Inferior parietal cortex (tissue), 1 donor: ENCODE results near the gene KRTAP10-7.
"Not testable (repeated sequence)": the region's sequence is repeated elsewhere in the genome, so short reads cannot be mapped to it uniquely, and the experiment has no call there.

ENCODE experiments used
- DNase-seq: peaks from one replicate; pipeline ENCODE4 v3.0.0-alpha.2; 2016; ENCODE audit errors: extremely low spot score

The KRTAP10-7 gene

GRCh38 chr21:44600118-44600978, at the start of gene KRTAP10-7:
KRTAP10-7 (plus strand) TSS chr21:44600597; CDS start chr21:44600622, 25 bp downstream.
- DNase-seq, result not testable (repeated sequence)

DNA sequence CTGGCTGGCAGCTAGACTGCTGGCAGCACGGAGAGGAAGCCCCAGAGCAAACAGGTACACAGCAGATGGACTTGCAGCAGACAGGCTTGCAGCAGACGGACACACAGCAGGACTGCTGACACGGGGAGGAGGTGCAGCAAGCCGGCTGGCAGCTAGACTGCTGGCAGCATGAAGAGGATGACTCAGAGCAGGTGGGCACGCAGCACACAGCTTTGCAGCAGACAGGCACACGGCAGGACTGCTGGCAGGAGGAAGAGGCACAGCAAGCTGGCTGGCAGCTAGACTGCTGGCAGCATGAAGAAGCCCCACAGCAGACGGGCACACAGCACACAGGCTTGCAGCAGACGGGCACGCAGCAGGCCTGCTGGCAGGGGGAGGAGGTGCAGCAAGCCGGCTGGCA, 49.6 kb upstream of the KRTAP10-7 start:
- DNase-seq, result no peak

- DNase-seq, result no peak
Measured at GRCh38 chr21:44551340-44551961, 48.9 kb upstream of the KRTAP10-7 start, which contains the start of gene KRTAP10-2. KRTAP10-2 (minus strand) TSS chr21:44551505; CDS start chr21:44551458, 47 bp downstream.

GRCh38 chr21:44552136-44552535, 48.3 kb upstream of the KRTAP10-7 start:
- DNase-seq, result no peak

DNA sequence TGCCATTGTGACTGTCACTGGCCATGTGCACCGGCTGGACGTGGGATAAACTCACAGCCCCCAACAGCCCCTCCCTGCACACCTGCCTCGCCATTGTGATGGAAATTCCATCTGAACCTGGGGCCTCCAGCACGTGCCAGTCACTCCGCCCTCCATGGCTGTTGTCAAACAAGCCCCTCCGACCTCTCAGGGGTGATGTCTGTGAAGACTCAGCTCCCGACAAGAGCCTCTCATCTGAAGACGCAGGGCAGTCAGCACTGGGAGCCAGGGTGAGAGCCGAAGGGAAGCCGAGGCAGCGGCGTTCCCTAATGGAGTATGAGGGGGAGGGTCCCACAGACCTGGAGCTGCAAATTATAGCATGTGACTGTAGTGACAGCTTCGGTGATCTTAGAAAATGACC, 47.7 kb upstream of the KRTAP10-7 start:
- no peak for DNase-seq

DNA sequence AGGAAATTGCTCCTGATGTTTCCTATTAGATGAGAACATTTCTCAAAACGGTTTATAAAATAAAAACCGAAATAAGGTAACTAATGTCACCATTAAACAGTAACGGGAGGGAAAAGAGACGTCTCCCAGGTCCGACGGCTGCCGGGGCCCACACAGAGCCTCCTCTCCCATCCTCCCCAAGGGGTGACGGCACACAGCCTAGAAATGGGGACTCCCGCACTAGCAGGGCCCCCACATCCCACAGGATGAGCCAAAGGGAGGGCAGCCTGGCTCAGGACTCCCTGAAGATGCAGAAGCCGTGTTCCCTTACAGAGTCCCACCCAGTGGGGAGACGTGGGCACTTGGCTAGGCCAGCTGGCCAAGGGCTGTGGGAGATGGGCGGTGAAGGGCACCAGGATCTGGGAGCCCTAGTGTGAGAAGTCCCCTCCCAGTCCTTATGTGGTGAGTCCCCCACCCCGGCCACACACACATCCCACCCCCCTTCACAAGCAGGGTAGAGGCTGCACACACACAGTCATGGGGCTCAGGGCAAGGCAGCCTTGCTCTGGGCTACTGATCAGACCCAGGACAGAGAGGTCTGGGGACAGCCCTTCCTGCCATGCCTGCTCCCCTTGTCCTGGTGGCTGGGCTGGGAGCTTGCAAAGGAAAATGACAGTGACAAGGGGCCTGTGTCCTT, 45.1 kb upstream of the KRTAP10-7 start:
- no peak for DNase-seq

GRCh38 chr21:44556879-44557278, 43.5 kb upstream of the KRTAP10-7 start:
- DNase-seq, result no peak

GRCh38 chr21:44557491-44558328, 42.7 kb upstream of the KRTAP10-7 start:
- no peak for DNase-seq

- not testable (repeated sequence) for DNase-seq
Measured at GRCh38 chr21:44558329-44558675, 42.1 kb upstream of the KRTAP10-7 start.

DNA sequence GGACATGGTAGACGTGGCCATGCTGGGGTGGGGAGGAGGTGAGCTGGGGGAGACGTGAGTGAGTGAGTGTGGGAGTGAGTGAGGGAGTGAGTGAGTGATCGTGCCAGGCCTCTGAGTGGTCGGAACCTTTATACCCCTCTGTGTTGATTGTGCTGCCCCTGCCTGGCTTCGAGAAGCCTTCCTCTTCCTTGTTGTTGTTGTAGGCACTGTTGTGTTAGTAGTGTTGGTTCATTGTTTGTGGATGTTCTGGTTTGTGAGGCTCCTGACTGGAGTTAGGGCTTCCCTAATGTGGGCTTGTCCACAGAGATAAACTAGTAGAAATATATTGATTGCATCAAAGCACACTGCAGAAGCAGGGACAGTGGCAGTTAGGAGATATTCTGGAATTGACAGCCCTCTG, 41.7 kb upstream of the KRTAP10-7 start, which contains the start of gene KRTAP10-3:
Gene KRTAP10-3 (minus strand): TSS at position 101 of the 400 bp plus-strand sequence. CDS start 80 bp downstream, at position 21.
- no peak for DNase-seq

DNA sequence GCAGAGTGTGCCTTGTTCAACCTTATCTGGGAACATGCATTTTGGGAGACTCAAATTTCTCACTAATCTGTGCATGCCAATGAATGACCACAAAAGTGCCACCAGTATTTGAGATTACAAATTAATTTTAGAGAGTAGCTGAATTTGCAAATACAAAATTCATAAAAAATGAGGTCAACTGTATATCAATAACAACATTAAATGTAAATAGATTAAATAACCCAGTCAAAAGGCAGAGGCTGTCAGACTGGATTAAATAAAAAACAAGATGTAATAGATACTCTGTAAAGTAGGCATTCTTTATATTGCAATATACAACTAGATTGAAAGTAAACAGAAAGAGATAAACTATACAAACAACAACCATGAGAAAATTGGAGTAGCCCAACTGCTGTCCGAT, 36.3 kb upstream of the KRTAP10-7 start:
- DNase-seq, result no peak

GRCh38 chr21:44564886-44565598, 35.4 kb upstream of the KRTAP10-7 start:
- no peak for DNase-seq

DNA sequence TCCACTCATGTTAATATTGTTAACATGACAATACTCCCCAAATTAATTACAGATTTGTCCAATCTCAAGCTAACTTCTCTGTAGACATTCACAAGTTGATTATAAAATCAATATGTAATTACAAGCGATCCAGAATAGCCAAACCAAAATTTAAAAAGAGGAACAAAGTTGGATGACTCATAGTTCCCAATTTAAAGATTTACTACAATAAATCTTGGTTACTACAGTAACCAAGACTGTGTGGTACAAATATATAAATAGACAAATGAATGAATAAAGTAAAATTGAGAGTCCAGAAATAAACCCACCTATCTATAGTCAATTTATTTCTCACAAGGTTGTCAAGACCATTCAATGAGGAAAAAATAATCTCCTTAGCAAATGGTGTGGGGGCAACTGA, 34.0 kb upstream of the KRTAP10-7 start:
- no peak for DNase-seq

DNA sequence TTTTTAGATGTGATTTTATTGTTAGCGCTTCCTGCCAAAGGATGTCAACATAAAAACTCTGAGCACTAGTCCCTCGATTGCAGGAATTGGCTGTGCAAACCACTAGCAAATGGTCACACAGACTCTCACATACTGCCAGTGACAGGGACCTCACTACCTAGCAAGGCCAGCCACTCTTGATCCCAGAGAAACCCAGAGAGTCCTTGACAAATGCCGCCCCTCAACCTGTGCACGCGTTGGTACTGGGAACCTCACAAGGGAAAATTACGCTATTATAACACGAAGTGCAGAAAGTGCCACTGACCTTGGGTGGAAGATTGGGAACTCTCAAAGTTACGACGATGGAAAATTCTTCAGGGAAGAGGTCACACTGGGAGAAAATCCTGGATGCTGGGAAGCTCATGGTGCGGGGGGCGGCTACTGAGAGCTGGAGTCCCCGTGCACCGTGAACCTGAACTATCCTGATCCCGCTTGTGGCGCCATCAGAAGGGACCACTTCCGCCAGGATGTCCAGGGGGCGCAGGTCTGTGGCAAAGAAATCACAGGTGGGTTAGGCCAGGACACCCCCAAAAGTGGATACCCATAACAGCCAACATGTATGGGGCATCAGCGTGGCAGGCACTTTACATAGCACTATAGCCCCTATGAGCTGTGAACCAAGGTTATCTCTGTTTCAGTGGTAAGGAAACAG, 32.8 kb upstream of the KRTAP10-7 start:
- no peak for DNase-seq

DNA sequence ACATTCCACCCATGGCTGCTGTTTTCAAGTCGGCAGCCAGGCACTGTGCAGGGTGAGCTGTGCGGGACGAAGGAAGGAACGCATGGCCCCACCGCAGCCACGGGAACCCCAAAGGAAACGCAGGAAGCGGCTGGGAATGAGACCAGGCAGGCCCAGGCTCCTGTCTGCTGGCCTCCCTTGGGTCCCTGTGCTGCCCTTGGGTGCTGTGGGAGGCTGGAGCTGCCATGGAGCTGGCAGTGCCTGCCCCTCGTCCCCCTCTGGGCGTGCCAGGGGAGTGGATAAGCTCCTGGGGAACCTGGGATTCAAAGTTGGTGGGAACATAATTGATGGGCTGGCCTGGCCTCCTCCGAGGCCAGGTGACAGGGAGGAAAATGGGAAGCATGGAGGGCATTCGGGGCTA, 32.1 kb upstream of the KRTAP10-7 start:
- no peak for DNase-seq

GRCh38 chr21:44568667-44569556, 31.5 kb upstream of the KRTAP10-7 start:
- DNase-seq, result no peak

DNA sequence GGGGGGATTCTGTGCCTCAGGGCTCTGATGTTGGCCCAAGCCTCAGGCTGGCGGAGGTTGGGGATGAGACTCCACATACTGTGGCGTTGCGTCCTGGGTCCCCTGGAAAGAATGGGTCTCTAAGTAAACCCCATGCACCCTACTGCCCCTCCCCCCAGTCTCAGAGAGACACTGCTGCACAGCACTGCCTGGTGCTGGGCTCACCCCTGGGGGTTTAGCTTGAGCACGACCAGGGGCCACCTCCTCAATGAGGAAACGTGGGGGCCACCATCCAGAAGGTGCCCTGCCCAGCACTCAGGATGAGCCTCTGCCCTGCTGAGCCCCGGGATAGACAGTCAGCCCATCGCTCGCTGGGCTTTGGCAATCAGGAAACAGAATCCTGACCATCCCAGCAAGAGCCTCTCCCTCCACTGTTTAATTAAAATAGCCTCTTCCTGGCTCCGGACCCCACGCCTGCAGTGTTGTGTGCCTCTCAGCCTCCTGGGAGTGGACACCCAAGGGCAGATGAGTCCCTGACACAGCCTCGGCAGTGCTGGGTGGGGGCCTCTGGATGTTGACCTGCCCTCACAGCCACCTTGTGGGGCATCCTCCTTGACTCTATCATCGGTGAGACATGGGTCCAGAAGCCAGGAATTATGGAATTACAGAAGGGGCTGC, 30.4 kb upstream of the KRTAP10-7 start:
- DNase-seq, result no peak

GRCh38 chr21:44571296-44571695, 29.1 kb upstream of the KRTAP10-7 start:
- no peak for DNase-seq
